T-cell (primary cell): ENCODE data around the gene DSCAM. TPM values are rescaled to one million over a fixed set of nuclear protein-coding genes. Genes with fewer than 3 reads are reported as not detected.

Experiments used
- ATAC-seq, 4 experiments: fragments of 200-7000 bp in 3 of 4; fragments of 150-1000 bp in 1 of 4; cut with Tn5 transposase; replicated peaks in 1 of 4; 1 replicate in 3 of 4; 2 replicates in 1 of 4; pipeline ENCODE4 v1.10.0; 2021; ENCODE audit warnings: moderate library complexity in 3 of 4, mild to moderate bottlenecking in 2 of 4, moderate number of reproducible peaks in 1 of 4
- CTCF ChIA-PET, 2 donors: fragments of 300-600 bp; sonication (Branson Sonifier 250); formaldehyde crosslinking; loops; one replicate each; lab custom pipeline; 2022; ENCODE audit warnings: antibody characterized with exemption in 2 of 2; lab: Charles Lee
- POLR2A ChIA-PET, 2 donors: fragments of 300-600 bp; sonication (Branson Sonifier 250); formaldehyde crosslinking; loops; one replicate each; lab custom pipeline; 2022; ENCODE audit warnings: antibody characterized with exemption in 2 of 2; lab: Charles Lee
- DNase-seq, 35 experiments: peaks; one replicate each; pipeline versions ENCODE4 v3.0.0 to v3.0.0-alpha.2; 2013 to 2023
- H3K27ac ChIP-seq: one replicate; pipeline ENCODE4 v1.5.1; 2013; ENCODE audit warnings: low read length
- H3K27me3 ChIP-seq, 2 experiments: replicated peaks in 1 of 2; 1 replicate in 1 of 2; 2 replicates in 1 of 2; pipeline versions ENCODE4 v1.6.1 to v1.7.0; 2013; ENCODE audit warnings: low read length in 1 of 2, mixed read lengths in 1 of 2; ENCODE audit not compliant: control insufficient read depth in 2 of 2, insufficient read depth in 2 of 2; ENCODE audit errors: extremely low read depth in 1 of 2
- H3K36me3 ChIP-seq, 2 donors: 1 replicate in 1 of 2; 2 replicates in 1 of 2; pipeline versions ENCODE4 v1.6.1 to v1.7.0; 2013; ENCODE audit warnings: low read length in 1 of 2; ENCODE audit not compliant: control insufficient read depth in 2 of 2, insufficient read depth in 1 of 2; ENCODE audit errors: extremely low read depth in 1 of 2
- H3K4me1 ChIP-seq, 2 experiments: 1 replicate in 1 of 2; 2 replicates in 1 of 2; pipeline versions ENCODE4 v1.6.1 to v1.7.0; 2013; ENCODE audit warnings: low read length in 2 of 2, mixed read lengths in 1 of 2; ENCODE audit not compliant: insufficient read depth in 2 of 2, control insufficient read depth in 1 of 2; ENCODE audit errors: extremely low read depth in 1 of 2
- H3K4me3 ChIP-seq, 2 donors: 1 replicate in 1 of 2; 2 replicates in 1 of 2; pipeline versions ENCODE4 v1.5.1 to v1.7.0; 2013; ENCODE audit warnings: mild to moderate bottlenecking in 2 of 2, low read length in 1 of 2, moderate library complexity in 1 of 2; ENCODE audit not compliant: control insufficient read depth in 1 of 2; ENCODE audit errors: extremely low read depth in 1 of 2
- H3K9me3 ChIP-seq: 2 replicates; pipeline ENCODE4 v1.7.0; 2013
- H3K27ac Mint-ChIP-seq, 2 donors: one replicate each; pipeline ENCODE4 v1.8.0; 2020 to 2021; ENCODE audit warnings: mild to moderate bottlenecking in 2 of 2, mixed read lengths in 2 of 2
- H3K27me3 Mint-ChIP-seq, 2 donors: one replicate each; pipeline ENCODE4 v1.8.0; 2021 to 2022; ENCODE audit warnings: mixed read lengths in 2 of 2
- H3K36me3 Mint-ChIP-seq: one replicate; pipeline ENCODE4 v1.8.0; 2021; ENCODE audit warnings: mixed read lengths
- H3K4me1 Mint-ChIP-seq, 3 donors: one replicate each; pipeline ENCODE4 v1.8.0; 2020 to 2022; ENCODE audit warnings: mixed read lengths in 3 of 3, mild to moderate bottlenecking in 1 of 3
- H3K4me3 Mint-ChIP-seq, 3 donors: one replicate each; pipeline ENCODE4 v1.8.0; 2020 to 2022; ENCODE audit warnings: mild to moderate bottlenecking in 3 of 3, mixed read lengths in 3 of 3, moderate library complexity in 3 of 3
- H3K9me3 Mint-ChIP-seq, 3 donors: one replicate each; pipeline ENCODE4 v1.8.0; 2020 to 2022; ENCODE audit warnings: mixed read lengths in 3 of 3
- whole genome bisulfite sequencing: methylation state at CpG from one replicate; pipeline ENCODE4 v1.1.5; 2013; ENCODE audit warnings: missing lambda C conversion rate; ENCODE audit not compliant: insufficient coverage; 5-methylcytosine and 5-hydroxymethylcytosine counted together
- total RNA-seq, 35 experiments: library from RNA in 6 of 35; stranded (reverse) in 6 of 35; fragments of 120-200 nt in 1 of 35; gene quantifications; one replicate each; pipeline versions ENCODE4 v1.2.1 to v1.2.4 and lab custom pipeline; 2013 to 2026

DSCAM gene
- total RNA-seq, 5 donors from 2014 or later (not counting 1 experiment from before 2014, with no cell fraction given) = not detected

DNA sequence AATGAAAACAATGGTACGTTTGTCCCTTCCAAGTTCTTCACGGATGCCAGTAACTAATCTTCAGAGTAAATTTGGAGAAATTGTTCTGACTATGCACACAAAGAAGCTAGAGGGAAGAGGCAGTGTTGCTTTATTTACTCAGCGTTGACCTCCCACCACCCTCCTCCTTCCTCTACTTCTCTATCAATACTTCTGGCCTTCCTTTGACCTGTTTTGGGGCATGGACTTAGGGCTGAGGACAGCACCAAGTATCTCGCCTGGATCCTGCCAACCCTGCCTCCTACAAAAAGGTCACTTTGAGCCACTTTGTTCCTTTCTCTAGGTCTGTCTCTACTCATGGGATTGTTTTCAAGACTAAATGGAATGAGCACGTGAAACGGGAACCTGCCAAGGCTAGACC is 282.6 kb downstream of the DSCAM start:
- ChIA-PET POLR2A (no interaction called here), CTCF (no interaction called here)
- Histone ChIP-seq H3K27ac (no peak overlapping the region), H3K9me3 (no peaks in the 10 kb centered on the region), H3K4me1 (no peaks in the 10 kb centered on the region), H3K27me3 (peaks cover 0 to 4% of the 10 kb centered on the region in 2 experiments), H3K4me3 (no peak overlapping the region), H3K36me3 (no peaks in the 10 kb centered on the region)
- no peak for DNase-seq
- ATAC-seq = no peak
- 82% methylated on average over 3 of the region's 6 CpGs for whole genome bisulfite sequencing
- Mint-ChIP-seq H3K27ac (no peak overlapping the region), H3K9me3 (peaks cover 4 to 15% (median 4%) of the 10 kb centered on the region in 3 donors), H3K4me1 (no peaks in the 10 kb centered on the region), H3K4me3 (no peak overlapping the region), H3K27me3 (peaks cover 0 to 8% of the 10 kb centered on the region in 2 donors), H3K36me3 (no peaks in the 10 kb centered on the region)

DNA sequence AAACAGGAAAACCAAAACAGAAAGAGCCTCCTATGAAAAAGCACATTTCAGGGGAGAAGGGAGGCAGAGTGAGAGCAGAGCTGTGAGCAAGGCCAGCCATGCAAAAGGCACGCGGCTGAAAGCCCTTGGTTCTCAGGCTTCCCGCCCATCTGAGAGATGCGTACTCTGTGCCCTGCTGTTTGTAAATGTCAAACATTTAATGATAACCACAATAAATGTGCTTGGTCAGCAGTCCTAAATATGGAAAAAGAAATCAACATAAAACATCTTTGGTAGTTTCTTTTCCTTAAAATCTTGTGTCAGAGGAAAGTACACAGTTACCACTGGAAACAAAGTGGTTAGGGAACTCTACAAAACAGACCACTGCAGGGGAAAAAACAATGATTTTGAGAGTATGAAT is 283.1 kb downstream of the DSCAM start:
- no peak overlapping the region for H3K4me3 ChIP-seq
- H3K4me1 ChIP-seq = no peaks in the 10 kb centered on the region
- peaks cover 0 to 8% of the 10 kb centered on the region in 2 donors for H3K27me3 Mint-ChIP-seq
- ChIA-PET CTCF (no interaction called here), POLR2A (no interaction called here)
- no peaks in the 10 kb centered on the region for H3K9me3 ChIP-seq
- no peaks in the 10 kb centered on the region for H3K36me3 ChIP-seq
- no peak overlapping the region for H3K4me3 Mint-ChIP-seq
- H3K4me1 Mint-ChIP-seq = no peaks in the 10 kb centered on the region
- no peak overlapping the region for H3K27ac ChIP-seq
- peaks cover 4 to 15% (median 4%) of the 10 kb centered on the region in 3 donors for H3K9me3 Mint-ChIP-seq
- WGBS = 80% methylated on average over 1 of the region's 4 CpGs
- H3K36me3 Mint-ChIP-seq = no peaks in the 10 kb centered on the region
- DNase-seq (no peak), ATAC-seq (no peak)
- H3K27me3 ChIP-seq = peaks cover 0 to 3% of the 10 kb centered on the region in 2 experiments
- H3K27ac Mint-ChIP-seq = no peak overlapping the region

GRCh38 chr21:40562242-40563002 is 284.5 kb downstream of the DSCAM start:
- H3K9me3 Mint-ChIP-seq = peaks cover 7 to 19% (median 10%) of the 10 kb centered on the region in 3 donors
- Histone ChIP-seq H3K4me3 (no peak overlapping the region), H3K27me3 (no peaks in the 10 kb centered on the region), H3K36me3 (no peaks in the 10 kb centered on the region), H3K4me1 (no peaks in the 10 kb centered on the region), H3K9me3 (no peaks in the 10 kb centered on the region), H3K27ac (no peak overlapping the region)
- ChIA-PET POLR2A (no interaction called here), CTCF (no interaction called here)
- ATAC-seq (no peak), DNase-seq (no peak)
- no peaks in the 10 kb centered on the region for H3K36me3 Mint-ChIP-seq
- no peak overlapping the region for H3K4me3 Mint-ChIP-seq
- H3K27ac Mint-ChIP-seq = no peak overlapping the region
- peaks cover 0 to 6% of the 10 kb centered on the region in 2 donors for H3K27me3 Mint-ChIP-seq
- H3K4me1 Mint-ChIP-seq = no peaks in the 10 kb centered on the region
- WGBS = 58% methylated on average over 2 of the region's 9 CpGs

GRCh38 chr21:40556442-40556968 is 290.5 kb downstream of the DSCAM start:
- Mint-ChIP-seq H3K4me1 (no peaks in the 10 kb centered on the region), H3K4me3 (no peak overlapping the region), H3K27me3 (peaks cover 0 to 5% of the 10 kb centered on the region in 2 donors), H3K36me3 (no peaks in the 10 kb centered on the region), H3K27ac (no peak overlapping the region), H3K9me3 (peaks cover 5 to 12% (median 7%) of the 10 kb centered on the region in 3 donors)
- no peak for DNase-seq
- no peak overlapping the region for H3K4me3 ChIP-seq
- H3K36me3 ChIP-seq = no peaks in the 10 kb centered on the region
- no CpG with 5 or more reads among the region's 1 CpG for WGBS
- no peak overlapping the region for H3K27ac ChIP-seq
- H3K4me1 ChIP-seq = no peaks in the 10 kb centered on the region
- ChIA-PET CTCF (no interaction called here), POLR2A (interaction anchor here in 1 of 2 donors (0.6 kb wide), 1 partner anchor 988 kb away, joined by 5 read pairs; no protein-coding TSS in a partner anchor)
- no peaks in the 10 kb centered on the region for H3K9me3 ChIP-seq
- H3K27me3 ChIP-seq = no peaks in the 10 kb centered on the region
- ATAC-seq = no peak

GRCh38 chr21:40555021-40555528 is 291.9 kb downstream of the DSCAM start:
- Mint-ChIP-seq H3K9me3 (peaks cover 5 to 12% (median 6%) of the 10 kb centered on the region in 3 donors), H3K27ac (no peak overlapping the region), H3K36me3 (no peaks in the 10 kb centered on the region), H3K4me1 (no peaks in the 10 kb centered on the region), H3K27me3 (no peaks in the 10 kb centered on the region), H3K4me3 (no peak overlapping the region)
- DNase-seq = no peak
- ChIA-PET CTCF (no interaction called here), POLR2A (no interaction called here)
- H3K27me3 ChIP-seq = no peaks in the 10 kb centered on the region
- no peak overlapping the region for H3K27ac ChIP-seq
- no peak for ATAC-seq
- H3K4me3 ChIP-seq = no peak overlapping the region
- no peaks in the 10 kb centered on the region for H3K9me3 ChIP-seq
- WGBS = no CpG with 5 or more reads among the region's 2 CpGs
- H3K36me3 ChIP-seq = no peaks in the 10 kb centered on the region
- H3K4me1 ChIP-seq = no peaks in the 10 kb centered on the region

- no peak for ATAC-seq
- Histone ChIP-seq H3K4me3 (no peak overlapping the region), H3K36me3 (no peaks in the 10 kb centered on the region), H3K27ac (no peak overlapping the region), H3K9me3 (no peaks in the 10 kb centered on the region), H3K4me1 (no peaks in the 10 kb centered on the region), H3K27me3 (no peaks in the 10 kb centered on the region)
- Mint-ChIP-seq H3K27me3 (no peaks in the 10 kb centered on the region), H3K27ac (no peak overlapping the region), H3K9me3 (peaks cover 5 to 12% (median 6%) of the 10 kb centered on the region in 3 donors), H3K4me3 (no peak overlapping the region), H3K4me1 (no peaks in the 10 kb centered on the region), H3K36me3 (no peaks in the 10 kb centered on the region)
- no peak for DNase-seq
- no CpG with 5 or more reads among the region's 3 CpGs for WGBS
- ChIA-PET POLR2A (no interaction called here), CTCF (no interaction called here)
These were observed 293.2 kb downstream of the DSCAM start for GRCh38 chr21:40553781-40554180.
